Activated naive CD8-positive, alpha-beta T cell (primary cell): Measurements from ENCODE around the gene TP73.
"Not testable (repeated sequence)": the region's sequence is repeated elsewhere in the genome, so short reads cannot be mapped to it uniquely, and the experiment has no call there.

ENCODE experiments used
- H3K27ac Mint-ChIP-seq: one replicate; pipeline ENCODE4 v1.8.0; 2021; ENCODE audit warnings: mixed read lengths
- H3K27me3 Mint-ChIP-seq: one replicate; pipeline ENCODE4 v1.8.0; 2021; ENCODE audit warnings: mixed read lengths
- H3K36me3 Mint-ChIP-seq: one replicate; pipeline ENCODE4 v1.8.0; 2021; ENCODE audit warnings: mixed read lengths
- H3K4me1 Mint-ChIP-seq: one replicate; pipeline ENCODE4 v1.8.0; 2021; ENCODE audit warnings: low read depth, mixed read lengths
- H3K4me3 Mint-ChIP-seq: one replicate; pipeline ENCODE4 v1.8.0; 2021; ENCODE audit warnings: mild to moderate bottlenecking, mixed read lengths
- H3K9me3 Mint-ChIP-seq: one replicate; pipeline ENCODE4 v1.8.0; 2021; ENCODE audit warnings: low read depth, mixed read lengths

Gene TP73

GRCh38 chr1:3743826-3744225 lies 91.5 kb downstream of the TP73 start:
- Mint-ChIP-seq H3K4me1 (peaks cover 32% of the 10 kb centered on the region), H3K27ac (no peak overlapping the region), H3K4me3 (no peak overlapping the region), H3K9me3 (no peaks in the 10 kb centered on the region), H3K36me3 (no peaks in the 10 kb centered on the region), H3K27me3 (no peaks in the 10 kb centered on the region)

GRCh38 chr1:3744646-3745045 lies 92.3 kb downstream of the TP73 start:
- no peaks in the 10 kb centered on the region for H3K36me3 Mint-ChIP-seq
- no peak overlapping the region for H3K27ac Mint-ChIP-seq
- H3K27me3 Mint-ChIP-seq: no peaks in the 10 kb centered on the region
- H3K4me1 Mint-ChIP-seq: peaks cover 32% of the 10 kb centered on the region
- H3K9me3 Mint-ChIP-seq: no peaks in the 10 kb centered on the region
- no peak overlapping the region for H3K4me3 Mint-ChIP-seq

GRCh38 chr1:3745071-3745470 lies 92.8 kb downstream of the TP73 start:
- H3K27me3 Mint-ChIP-seq: no peaks in the 10 kb centered on the region
- peaks cover 32% of the 10 kb centered on the region for H3K4me1 Mint-ChIP-seq
- H3K27ac Mint-ChIP-seq: peak overlapping the region; percentile 54
- H3K9me3 Mint-ChIP-seq: no peaks in the 10 kb centered on the region
- H3K36me3 Mint-ChIP-seq: no peaks in the 10 kb centered on the region
- H3K4me3 Mint-ChIP-seq: peak overlapping the region; percentile 85

GRCh38 chr1:3745590-3746381 lies 93.5 kb downstream of the TP73 start:
- Mint-ChIP-seq H3K36me3 (no peaks in the 10 kb centered on the region), H3K27me3 (no peaks in the 10 kb centered on the region)

GRCh38 chr1:3746389-3746829 lies 94.1 kb downstream of the TP73 start:
- H3K4me3 Mint-ChIP-seq: peak overlapping the region; percentile 85
- H3K4me1 Mint-ChIP-seq: peaks cover 32% of the 10 kb centered on the region
- H3K27me3 Mint-ChIP-seq: no peaks in the 10 kb centered on the region
- no peaks in the 10 kb centered on the region for H3K9me3 Mint-ChIP-seq
- peak overlapping the region; percentile 84 for H3K27ac Mint-ChIP-seq
- H3K36me3 Mint-ChIP-seq: no peaks in the 10 kb centered on the region

More at GRCh38 chr1:3745590-3746381, 93.5 kb downstream of the TP73 start:
- H3K4me1 Mint-ChIP-seq: peaks cover 32% of the 10 kb centered on the region
- peak overlapping the region; percentile 84 for H3K27ac Mint-ChIP-seq
- H3K9me3 Mint-ChIP-seq: no peaks in the 10 kb centered on the region
- peak overlapping the region; percentile 85 for H3K4me3 Mint-ChIP-seq

GRCh38 chr1:3746830-3747521 lies 94.7 kb downstream of the TP73 start:
- H3K27ac Mint-ChIP-seq: no peak overlapping the region

GRCh38 chr1:3747522-3747848 lies 95.2 kb downstream of the TP73 start:
- peak overlapping the region; percentile 78 for H3K4me3 Mint-ChIP-seq
- no peaks in the 10 kb centered on the region for H3K9me3 Mint-ChIP-seq
- no peaks in the 10 kb centered on the region for H3K36me3 Mint-ChIP-seq
- H3K27me3 Mint-ChIP-seq: no peaks in the 10 kb centered on the region
- H3K27ac Mint-ChIP-seq: no peak overlapping the region
- peaks cover 32% of the 10 kb centered on the region for H3K4me1 Mint-ChIP-seq

More at GRCh38 chr1:3746830-3747521, 94.7 kb downstream of the TP73 start:
- H3K4me3 Mint-ChIP-seq: peak overlapping the region; percentile 85
- no peaks in the 10 kb centered on the region for H3K9me3 Mint-ChIP-seq
- H3K27me3 Mint-ChIP-seq: no peaks in the 10 kb centered on the region
- H3K36me3 Mint-ChIP-seq: no peaks in the 10 kb centered on the region
- peaks cover 32% of the 10 kb centered on the region for H3K4me1 Mint-ChIP-seq

- H3K27ac Mint-ChIP-seq: no peak overlapping the region
- H3K4me1 Mint-ChIP-seq: peaks cover 32% of the 10 kb centered on the region
- H3K27me3 Mint-ChIP-seq: no peaks in the 10 kb centered on the region
- peak overlapping the region; percentile 78 for H3K4me3 Mint-ChIP-seq
- no peaks in the 10 kb centered on the region for H3K9me3 Mint-ChIP-seq
- no peaks in the 10 kb centered on the region for H3K36me3 Mint-ChIP-seq
Measured at GRCh38 chr1:3747903-3748302, 95.6 kb downstream of the TP73 start.

- H3K27me3 Mint-ChIP-seq, H3K9me3 Mint-ChIP-seq, H3K36me3 Mint-ChIP-seq, H3K27ac Mint-ChIP-seq: not testable (repeated sequence)
- Mint-ChIP-seq H3K4me1 (peaks cover 29% of the 10 kb centered on the region), H3K4me3 (peak overlapping the region; percentile 78)
Measured at GRCh38 chr1:3748316-3748900, 96.1 kb downstream of the TP73 start.

GRCh38 chr1:3749512-3749911 lies 97.2 kb downstream of the TP73 start:
- Mint-ChIP-seq H3K27me3 (no peaks in the 10 kb centered on the region), H3K4me3 (no peak overlapping the region)

GRCh38 chr1:3750741-3751140 lies 98.4 kb downstream of the TP73 start:
- H3K27me3 Mint-ChIP-seq: no peaks in the 10 kb centered on the region
- H3K4me1 Mint-ChIP-seq: peaks cover 18% of the 10 kb centered on the region
- H3K4me3 Mint-ChIP-seq: no peak overlapping the region
- no peak overlapping the region for H3K27ac Mint-ChIP-seq
- H3K36me3 Mint-ChIP-seq: no peaks in the 10 kb centered on the region
- H3K9me3 Mint-ChIP-seq: no peaks in the 10 kb centered on the region

More at GRCh38 chr1:3749512-3749911, 97.2 kb downstream of the TP73 start:
- Mint-ChIP-seq H3K9me3 (no peaks in the 10 kb centered on the region), H3K4me1 (peaks cover 26% of the 10 kb centered on the region), H3K36me3 (no peaks in the 10 kb centered on the region), H3K27ac (no peak overlapping the region)

- H3K4me1 Mint-ChIP-seq: peaks cover 10% of the 10 kb centered on the region
- no peak within 1 kb of the TSS for H3K4me3 Mint-ChIP-seq
- no peak within 1 kb of the TSS for H3K27ac Mint-ChIP-seq
- no peaks in the 10 kb centered on the region for H3K9me3 Mint-ChIP-seq
- no peaks in the 10 kb centered on the region for H3K36me3 Mint-ChIP-seq
- H3K27me3 Mint-ChIP-seq: no peaks in the 10 kb centered on the region
Measured at GRCh38 chr1:3752400-3752945, 100.2 kb downstream of the TP73 start, which contains the start of gene CCDC27. TSS of gene CCDC27 (plus strand) at chr1:3752450. CDS start at chr1:3752482, 32 bp downstream.

GRCh38 chr1:3753656-3754454 lies 101.5 kb downstream of the TP73 start:
- Mint-ChIP-seq H3K9me3 (no peaks in the 10 kb centered on the region), H3K27ac (no peak overlapping the region), H3K36me3 (no peaks in the 10 kb centered on the region), H3K4me3 (no peak overlapping the region), H3K27me3 (peaks cover 2% of the 10 kb centered on the region), H3K4me1 (no peaks in the 10 kb centered on the region)

- H3K4me1 Mint-ChIP-seq: no peaks in the 10 kb centered on the region
- H3K36me3 Mint-ChIP-seq: no peaks in the 10 kb centered on the region
- no peak overlapping the region for H3K4me3 Mint-ChIP-seq
- H3K27ac Mint-ChIP-seq: no peak overlapping the region
- H3K9me3 Mint-ChIP-seq: no peaks in the 10 kb centered on the region
- peaks cover 2% of the 10 kb centered on the region for H3K27me3 Mint-ChIP-seq
Measured at GRCh38 chr1:3756394-3756793, 104.1 kb downstream of the TP73 start.
